OCI-LY1 (cell line): ENCODE results near the gene ZNF407.

Source experiments
- H2AFZ ChIP-seq: fragments of 200-600 bp; sonication (generic), shearing (Covaris generic); 2 replicates; pipeline ENCODE4 v1.6.0; 2014; ENCODE audit warnings: antibody characterized with exemption, mild to moderate bottlenecking, low read length
- H3F3A ChIP-seq: fragments of 200-600 bp; sonication (generic), shearing (Covaris generic); 2 replicates; pipeline ENCODE4 v1.6.0; 2014; ENCODE audit warnings: mild to moderate bottlenecking, antibody characterized with exemption, low read length, moderate library complexity; ENCODE audit not compliant: insufficient read depth
- H3K27ac ChIP-seq: fragments of 200-600 bp; sonication (generic); 2 replicates; pipeline ENCODE4 v1.5.1; 2014; ENCODE audit warnings: low read length, mixed run types, mild to moderate bottlenecking, low read depth; ENCODE audit not compliant: poor library complexity, severe bottlenecking
- H3K27me3 ChIP-seq: fragments of 200-600 bp; sonication (generic); 2 replicates; pipeline ENCODE4 v1.6.0; 2014; ENCODE audit warnings: antibody characterized with exemption, mild to moderate bottlenecking, low read length, moderate library complexity; ENCODE audit not compliant: insufficient read depth
- H3K36me3 ChIP-seq: fragments of 200-600 bp; sonication (generic); 2 replicates; pipeline ENCODE4 v1.6.1; 2014; ENCODE audit warnings: mild to moderate bottlenecking, antibody characterized with exemption, low read length, moderate library complexity, mixed read lengths; ENCODE audit not compliant: insufficient read depth
- H3K4me1 ChIP-seq: fragments of 200-600 bp; sonication (generic); 2 replicates; pipeline ENCODE4 v1.5.1; 2014; ENCODE audit warnings: mild to moderate bottlenecking, low read length, moderate library complexity; ENCODE audit not compliant: insufficient read depth, severe bottlenecking
- H3K4me2 ChIP-seq: fragments of 200-600 bp; sonication (generic), shearing (Covaris generic); 2 replicates; pipeline ENCODE4 v1.6.1; 2014; ENCODE audit warnings: low read length
- H3K4me3 ChIP-seq: fragments of 200-600 bp; sonication (generic); 2 replicates; pipeline ENCODE4 v1.5.1; 2014; ENCODE audit warnings: low read length, low read depth, mild to moderate bottlenecking, mixed read lengths; ENCODE audit not compliant: poor library complexity, severe bottlenecking
- H3K79me2 ChIP-seq: fragments of 200-600 bp; shearing (Covaris generic); 2 replicates; pipeline ENCODE4 v1.6.1; 2016; ENCODE audit warnings: mixed run types, low read length, mixed read lengths; ENCODE audit not compliant: insufficient read depth
- H3K9ac ChIP-seq: fragments of 200-600 bp; sonication (generic), shearing (Covaris generic); 2 replicates; pipeline ENCODE4 v1.6.1; 2014; ENCODE audit warnings: mild to moderate bottlenecking, low read length, mixed read lengths
- H3K9me2 ChIP-seq: fragments of 200-600 bp; sonication (generic), shearing (Covaris generic); 2 replicates; pipeline ENCODE4 v1.6.1; 2014; ENCODE audit warnings: low read depth, mild to moderate bottlenecking, low read length, mixed read lengths
- H3K9me3 ChIP-seq: fragments of 200-600 bp; shearing (Covaris generic); 2 replicates; pipeline ENCODE4 v1.6.1; 2014; ENCODE audit warnings: low read length, mixed read lengths
- H4K20me1 ChIP-seq: fragments of 200-600 bp; sonication (generic), shearing (Covaris generic); 2 replicates; pipeline ENCODE4 v1.6.0; 2016; ENCODE audit warnings: mild to moderate bottlenecking, low read length; ENCODE audit not compliant: insufficient read depth
- CTCF ChIP-seq: fragments of 200-600 bp; sonication (generic), shearing (Covaris generic); IDR thresholded peaks from 2 replicates; pipeline ENCODE4 v1.5.1; 2017; ENCODE audit warnings: mild to moderate bottlenecking, antibody characterized with exemption, low read length, moderate library complexity, mixed read lengths
- EZH2 ChIP-seq: fragments of 200-600 bp; sonication (generic), shearing (Covaris generic); IDR thresholded peaks from 2 replicates; pipeline ENCODE4 v1.8.0; 2017; ENCODE audit warnings: borderline replicate concordance, mixed run types, mild to moderate bottlenecking, antibody characterized with exemption, low read length, moderate library complexity, mixed read lengths

The ZNF407 gene

DNA sequence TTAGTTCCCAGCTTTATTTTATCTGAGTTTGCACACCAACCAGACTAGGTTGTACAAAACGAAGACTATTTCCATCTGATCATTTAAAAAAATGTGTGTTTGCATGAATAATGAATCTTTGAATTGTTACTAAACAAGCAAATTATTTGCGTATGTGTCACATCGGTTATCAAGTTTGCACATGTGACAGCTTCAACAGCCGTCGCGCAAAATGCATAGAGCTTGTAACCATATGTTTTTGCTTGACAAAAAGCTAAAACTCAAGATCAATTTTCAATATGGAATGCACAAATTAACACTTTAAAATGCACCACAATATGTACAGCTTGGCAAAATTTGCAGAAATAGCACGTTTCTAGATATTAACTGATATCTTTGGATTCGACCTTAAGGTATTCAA lies 427.2 kb downstream of the ZNF407 start:
- Histone ChIP-seq H3K27me3 (no peaks in the 10 kb centered on the region), H3K36me3 (no peaks in the 10 kb centered on the region), H3K4me2 (no peak overlapping the region), H3K27ac (no peak overlapping the region), H3K79me2 (no peaks in the 10 kb centered on the region), H3K4me3 (no peak overlapping the region), H2AFZ (no peak overlapping the region), H3K9me3 (no peaks in the 10 kb centered on the region), H3K9me2 (no peaks in the 10 kb centered on the region), H4K20me1 (no peaks in the 10 kb centered on the region), H3K4me1 (no peaks in the 10 kb centered on the region), H3F3A (no peaks in the 10 kb centered on the region), H3K9ac (no peak overlapping the region)
- TF ChIP-seq EZH2: no peak
- no peak for TF ChIP-seq CTCF

GRCh38 chr18:75025573-75025972 lies 427.9 kb downstream of the ZNF407 start:
- TF ChIP-seq EZH2 (no peak), CTCF (no peak)
- no peaks in the 10 kb centered on the region for H3K27me3 ChIP-seq
- no peaks in the 10 kb centered on the region for H3K4me1 ChIP-seq
- no peaks in the 10 kb centered on the region for H3K9me3 ChIP-seq
- H3K4me3 ChIP-seq: no peak overlapping the region
- no peaks in the 10 kb centered on the region for H3K79me2 ChIP-seq
- H3F3A ChIP-seq: no peaks in the 10 kb centered on the region
- no peaks in the 10 kb centered on the region for H3K9me2 ChIP-seq
- H3K27ac ChIP-seq: no peak overlapping the region
- H4K20me1 ChIP-seq: no peaks in the 10 kb centered on the region
- no peaks in the 10 kb centered on the region for H3K36me3 ChIP-seq
- H3K9ac ChIP-seq: no peak overlapping the region
- H2AFZ ChIP-seq: no peak overlapping the region
- no peak overlapping the region for H3K4me2 ChIP-seq

GRCh38 chr18:75029481-75029880 lies 431.8 kb downstream of the ZNF407 start:
- Histone ChIP-seq H3K4me1 (no peaks in the 10 kb centered on the region), H4K20me1 (no peaks in the 10 kb centered on the region), H3K9ac (no peak overlapping the region), H3K79me2 (no peaks in the 10 kb centered on the region), H3K9me2 (no peaks in the 10 kb centered on the region), H3K4me2 (no peak overlapping the region), H3K27me3 (no peaks in the 10 kb centered on the region), H3K4me3 (no peak overlapping the region), H3K27ac (no peak overlapping the region), H3K9me3 (no peaks in the 10 kb centered on the region), H2AFZ (no peak overlapping the region), H3K36me3 (no peaks in the 10 kb centered on the region), H3F3A (no peaks in the 10 kb centered on the region)
- TF ChIP-seq EZH2 (no peak), CTCF (no peak)
